Stimulated activated naive B cell treated with anti-CD40 and anti-IgM and Interleukin-4, amounts not matched to agents 10 μg/mL and 1 μg/mL and 100 μg/mL, for 72 hours (primary cell): ENCODE data around the gene HTRA3.
"Not testable (repeated sequence)": the region's sequence is repeated elsewhere in the genome, so short reads cannot be mapped to it uniquely, and the experiment has no call there.

Experiments
- ATAC-seq, 2 donors: fragments of 150-1000 bp; cut with Tn5 transposase; replicated peaks; 2 replicates each; pipeline ENCODE4 v1.10.0; 2021; ENCODE audit warnings: moderate library complexity in 1 of 2
- DNase-seq: peaks from one replicate; pipeline ENCODE4 v3.0.0; 2021
- H3K27ac Mint-ChIP-seq: one replicate; pipeline ENCODE4 v1.8.0; 2022; ENCODE audit warnings: mild to moderate bottlenecking, mixed read lengths
- H3K27me3 Mint-ChIP-seq, 2 donors: one replicate each; pipeline ENCODE4 v1.8.0; 2022; ENCODE audit warnings: mixed read lengths in 2 of 2
- H3K36me3 Mint-ChIP-seq, 2 donors: one replicate each; pipeline ENCODE4 v1.8.0; 2022; ENCODE audit warnings: mixed read lengths in 2 of 2, mild to moderate bottlenecking in 1 of 2
- H3K4me1 Mint-ChIP-seq, 2 donors: one replicate each; pipeline ENCODE4 v1.8.0; 2022; ENCODE audit warnings: mixed read lengths in 2 of 2, mild to moderate bottlenecking in 1 of 2
- H3K4me3 Mint-ChIP-seq, 2 donors: one replicate each; pipeline ENCODE4 v1.8.0; 2022; ENCODE audit warnings: mild to moderate bottlenecking in 2 of 2, mixed read lengths in 2 of 2, moderate library complexity in 1 of 2
- H3K9me3 Mint-ChIP-seq, 2 donors: one replicate each; pipeline ENCODE4 v1.8.0; 2022; ENCODE audit warnings: mixed read lengths in 2 of 2, mild to moderate bottlenecking in 1 of 2

HTRA3 gene

DNA sequence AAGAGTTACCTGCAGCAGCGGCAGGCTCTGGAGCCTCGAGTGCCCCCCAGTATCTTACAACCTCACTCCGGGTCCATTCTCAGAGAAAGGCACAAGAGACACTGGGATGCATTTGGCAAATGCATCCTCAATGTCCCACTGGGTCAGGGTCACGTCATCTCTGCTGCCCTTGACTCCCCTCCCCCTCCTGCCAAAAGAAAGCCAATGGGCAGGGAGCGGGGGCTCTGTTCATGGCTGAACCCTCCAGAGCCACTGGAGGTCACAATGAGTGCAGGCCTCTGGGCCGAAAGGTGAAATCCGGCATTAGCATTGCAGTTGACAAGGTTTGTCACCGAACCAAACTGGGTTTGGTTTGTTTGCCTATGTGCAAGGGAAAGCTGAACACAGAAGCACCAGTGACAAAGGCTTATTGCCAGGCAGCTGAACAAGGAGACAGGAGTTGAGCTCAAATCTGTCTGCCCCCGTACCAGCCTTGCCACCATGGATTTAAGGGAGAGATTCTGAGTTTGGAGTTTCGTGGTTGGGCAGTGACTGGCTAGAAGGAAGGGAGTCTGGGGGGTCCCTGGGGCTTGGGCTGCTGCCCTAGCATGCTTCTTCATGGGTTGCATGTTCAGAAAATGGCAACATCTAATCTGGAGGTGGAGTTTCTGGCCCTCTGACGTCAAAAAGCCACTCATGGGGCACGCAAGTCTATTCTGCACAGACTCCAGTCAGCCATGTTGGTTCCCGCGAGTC is 64.3 kb downstream of the HTRA3 start:
- no peak overlapping the region for H3K4me3 Mint-ChIP-seq
- ATAC-seq (no peak), DNase-seq (no peak)
- H3K27ac Mint-ChIP-seq = no peak overlapping the region
- H3K27me3 Mint-ChIP-seq = peaks cover 0 to 4% of the 10 kb centered on the region in 2 donors
- H3K4me1 Mint-ChIP-seq = no peaks in the 10 kb centered on the region
- H3K36me3 Mint-ChIP-seq = peaks cover 3 to 8% of the 10 kb centered on the region in 2 donors
- peaks cover 24 to 33% of the 10 kb centered on the region in 2 donors for H3K9me3 Mint-ChIP-seq

DNA sequence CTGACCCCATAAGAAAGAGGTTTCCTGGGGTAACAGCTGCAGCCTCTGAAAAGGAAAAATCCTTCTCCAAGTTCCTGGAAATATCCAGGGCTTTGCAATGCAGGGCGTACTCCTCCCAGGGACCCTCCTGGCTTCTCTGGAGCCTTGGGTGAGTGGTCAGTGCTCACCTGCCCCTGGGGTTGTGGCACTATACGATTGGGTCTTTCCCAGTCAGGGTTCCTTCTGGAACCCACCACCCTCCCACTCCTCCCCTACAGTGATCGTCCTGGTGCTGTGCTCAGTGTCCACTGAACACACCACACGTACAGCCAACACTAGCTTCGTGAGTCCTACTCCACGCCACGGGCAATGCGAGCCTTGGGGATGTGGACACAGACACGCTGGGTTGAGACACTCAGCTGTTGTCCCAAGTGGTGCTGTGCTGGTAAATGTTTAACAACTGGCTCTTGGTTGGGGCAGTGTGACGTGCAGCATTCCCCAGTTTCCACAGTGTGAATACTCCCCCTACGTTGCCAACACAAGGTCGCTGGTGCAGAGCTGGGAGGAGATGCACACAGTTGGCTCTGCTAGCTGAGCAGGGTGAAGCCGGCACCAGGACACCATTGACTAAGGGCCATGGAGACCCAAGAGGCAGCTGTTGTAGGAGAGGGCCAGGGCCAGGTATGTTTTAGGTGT is 65.4 kb downstream of the HTRA3 start:
- H3K36me3 Mint-ChIP-seq = peaks cover 3 to 8% of the 10 kb centered on the region in 2 donors
- ATAC-seq = no peak
- peaks cover 0 to 4% of the 10 kb centered on the region in 2 donors for H3K27me3 Mint-ChIP-seq
- no peak for DNase-seq
- H3K4me1 Mint-ChIP-seq = no peaks in the 10 kb centered on the region
- no peak overlapping the region for H3K27ac Mint-ChIP-seq
- peaks cover 26 to 33% of the 10 kb centered on the region in 2 donors for H3K9me3 Mint-ChIP-seq
- no peak overlapping the region for H3K4me3 Mint-ChIP-seq

DNA sequence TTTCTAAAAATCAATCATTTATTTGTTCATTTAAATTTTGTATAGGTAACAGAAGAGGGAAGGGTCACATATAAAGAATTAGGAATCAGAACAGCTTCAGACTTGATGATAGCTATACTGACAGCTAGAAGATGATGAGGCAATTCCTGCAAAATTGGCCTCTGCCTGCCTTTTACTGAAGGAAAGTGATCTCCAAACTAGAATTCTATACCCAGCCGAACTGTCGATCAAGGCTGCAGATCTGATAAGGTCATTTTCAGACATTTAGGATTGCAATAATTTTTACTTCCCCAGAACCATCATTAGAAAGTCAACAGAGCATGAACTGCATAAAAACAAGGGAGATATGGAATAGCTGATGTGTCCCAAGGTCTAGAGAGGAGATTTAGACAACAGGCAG is 66.3 kb downstream of the HTRA3 start:
- peaks cover 0 to 4% of the 10 kb centered on the region in 2 donors for H3K27me3 Mint-ChIP-seq
- H3K9me3 Mint-ChIP-seq = peaks cover 26 to 33% of the 10 kb centered on the region in 2 donors
- DNase-seq (no peak), ATAC-seq (no peak)
- H3K27ac Mint-ChIP-seq = no peak overlapping the region
- H3K4me3 Mint-ChIP-seq = no peak overlapping the region
- H3K36me3 Mint-ChIP-seq = peaks cover 3 to 8% of the 10 kb centered on the region in 2 donors
- H3K4me1 Mint-ChIP-seq = no peaks in the 10 kb centered on the region

DNA sequence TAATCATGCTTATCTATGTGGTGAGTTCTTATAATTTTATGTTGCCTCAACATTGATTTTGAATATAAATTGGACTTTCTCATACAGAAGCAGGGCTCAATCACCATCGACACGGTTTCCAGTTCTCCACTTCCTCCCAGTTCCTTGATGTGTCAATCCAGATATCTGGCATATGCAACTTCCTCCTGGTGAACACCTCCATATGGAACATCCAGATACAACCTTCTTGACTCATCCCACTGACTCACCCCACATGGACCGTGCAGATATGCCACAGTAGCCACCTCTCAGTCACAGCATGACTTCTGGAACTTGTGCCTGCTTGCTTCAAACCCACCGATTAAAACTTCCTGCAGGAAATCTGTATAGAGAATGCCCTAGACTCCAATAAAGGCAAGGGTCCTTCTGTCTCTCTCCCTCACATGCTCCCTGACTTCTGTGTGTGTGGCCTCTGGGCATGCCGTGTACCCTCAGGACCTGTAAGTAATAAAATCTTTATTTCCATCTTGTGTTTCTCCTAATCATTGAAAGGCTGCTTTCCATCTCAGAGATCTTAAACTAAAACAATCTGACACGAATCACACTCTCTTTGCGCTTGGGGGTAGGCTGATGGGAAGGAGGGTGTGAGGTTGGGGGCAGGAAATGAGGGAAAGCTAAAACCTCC is 67.0 kb downstream of the HTRA3 start:
- Mint-ChIP-seq H3K27ac (no peak overlapping the region), H3K9me3 (peaks cover 26 to 32% of the 10 kb centered on the region in 2 donors), H3K4me1 (no peaks in the 10 kb centered on the region), H3K36me3 (peaks cover 3 to 8% of the 10 kb centered on the region in 2 donors), H3K27me3 (peaks cover 0 to 4% of the 10 kb centered on the region in 2 donors), H3K4me3 (no peak overlapping the region)
- DNase-seq = no peak
- no peak for ATAC-seq

DNA sequence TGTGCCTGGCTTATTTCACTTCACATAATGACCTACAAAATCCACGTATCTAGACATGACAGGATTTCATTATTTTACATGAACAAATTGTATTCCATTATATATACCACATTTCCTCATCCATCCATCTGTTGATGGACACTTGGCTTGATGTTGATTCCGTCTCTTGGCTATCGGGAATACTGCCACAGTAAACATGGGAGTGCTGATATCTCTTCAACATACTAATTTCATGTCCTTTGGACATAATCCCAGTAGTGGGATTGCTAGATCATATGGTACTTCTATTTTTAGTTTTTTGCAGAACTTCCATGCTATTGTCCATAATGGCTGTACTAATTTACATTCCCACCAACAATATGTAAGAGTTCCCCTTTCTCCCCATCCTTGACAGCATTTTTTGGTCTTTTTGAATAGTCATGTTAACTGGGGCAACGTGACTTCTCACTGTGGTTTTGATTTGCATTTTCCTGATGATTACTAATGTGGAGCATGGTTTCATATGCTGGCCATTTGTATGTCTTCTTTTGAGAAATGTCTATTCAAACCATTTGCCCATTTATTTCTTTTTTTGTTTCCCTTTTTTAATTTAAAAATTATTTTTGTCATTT is 68.9 kb downstream of the HTRA3 start:
- Mint-ChIP-seq H3K36me3 (peaks cover 3% of the 10 kb centered on the region in 2 donors), H3K27me3 (peaks cover 5% of the 10 kb centered on the region in 2 donors), H3K4me3 (no peak overlapping the region), H3K27ac (no peak overlapping the region), H3K9me3 (peaks cover 19 to 23% of the 10 kb centered on the region in 2 donors), H3K4me1 (no peaks in the 10 kb centered on the region)
- DNase-seq = no peak
- ATAC-seq = no peak

DNA sequence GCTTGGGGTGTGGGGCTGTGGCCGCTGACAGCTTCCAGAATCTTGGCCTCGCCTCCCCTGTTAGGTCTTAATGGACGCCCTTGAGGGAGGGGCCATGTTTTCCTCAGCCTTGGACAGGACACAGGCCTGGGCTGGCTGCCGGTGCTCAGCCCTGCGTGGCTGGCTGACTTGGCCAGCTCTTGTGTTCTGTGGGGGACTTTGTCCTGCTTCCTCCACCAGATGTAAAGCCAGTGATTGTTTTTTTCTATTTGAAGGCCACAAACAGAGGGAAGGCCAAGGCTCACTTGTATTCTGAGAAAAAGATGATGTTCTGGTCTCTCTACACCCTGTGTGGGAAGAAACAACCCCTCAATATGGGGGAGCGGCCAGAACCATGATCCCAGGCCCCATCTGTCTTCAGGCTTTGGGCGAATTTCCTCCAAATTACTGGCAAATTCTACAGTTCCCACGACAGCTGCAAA is 71.3 kb downstream of the HTRA3 start:
- no peak for ATAC-seq
- Mint-ChIP-seq H3K27ac (no peak overlapping the region), H3K9me3 (peaks cover 15 to 16% of the 10 kb centered on the region in 2 donors), H3K4me3 (no peak overlapping the region), H3K4me1 (no peaks in the 10 kb centered on the region), H3K27me3 (peaks cover 5 to 8% of the 10 kb centered on the region in 2 donors), H3K36me3 (no peaks in the 10 kb centered on the region)
- no peak for DNase-seq

DNA sequence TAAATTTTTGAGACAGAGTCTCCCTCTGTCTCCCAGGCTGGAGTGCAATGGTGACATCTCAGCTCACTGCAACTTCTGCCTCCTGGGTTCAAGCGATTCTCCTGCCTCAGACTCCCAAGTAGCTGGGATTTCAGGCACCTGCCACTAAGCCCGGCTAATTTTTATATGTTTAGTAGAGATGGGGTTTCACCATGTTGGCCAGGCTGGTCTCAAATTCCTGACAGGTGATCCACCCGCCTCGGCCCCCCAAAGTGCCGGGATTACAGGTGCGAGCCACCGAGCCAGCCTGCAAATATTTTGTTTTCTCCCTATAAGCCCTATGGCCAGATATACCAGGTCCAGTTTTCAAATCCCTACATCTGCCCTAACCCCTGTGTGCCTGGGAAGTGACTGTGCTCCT is 71.7 kb downstream of the HTRA3 start:
- not testable (repeated sequence) for H3K27ac Mint-ChIP-seq, DNase-seq, H3K27me3 Mint-ChIP-seq, H3K36me3 Mint-ChIP-seq, H3K4me1 Mint-ChIP-seq, ATAC-seq, H3K4me3 Mint-ChIP-seq
- H3K9me3 Mint-ChIP-seq = peaks cover 12% of the 10 kb centered on the region in 2 donors

DNA sequence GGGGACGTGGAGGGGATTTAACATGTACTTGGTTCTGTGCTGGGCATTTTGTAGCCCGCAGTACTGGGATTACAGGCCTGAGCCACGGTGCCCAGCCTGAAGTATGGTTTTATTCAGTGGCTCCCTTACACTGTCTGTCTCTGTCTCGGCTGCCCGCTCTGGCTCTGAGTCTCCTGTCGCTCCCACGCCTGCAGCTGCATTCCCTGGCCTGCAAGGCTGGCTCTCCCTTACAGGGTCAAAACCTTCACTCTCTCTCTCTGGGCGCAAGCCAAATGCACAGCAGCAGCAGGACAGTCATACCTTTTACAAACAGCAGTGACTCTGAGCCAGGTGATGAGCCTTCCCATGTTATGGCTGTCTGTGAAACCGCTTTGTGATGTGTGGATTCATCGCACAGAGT is 72.1 kb downstream of the HTRA3 start:
- Mint-ChIP-seq H3K27me3 (peaks cover 5 to 8% of the 10 kb centered on the region in 2 donors), H3K36me3 (no peaks in the 10 kb centered on the region), H3K9me3 (peaks cover 8 to 9% of the 10 kb centered on the region in 2 donors), H3K27ac (no peak overlapping the region), H3K4me3 (no peak overlapping the region), H3K4me1 (no peaks in the 10 kb centered on the region)
- ATAC-seq (no peak), DNase-seq (no peak)

DNA sequence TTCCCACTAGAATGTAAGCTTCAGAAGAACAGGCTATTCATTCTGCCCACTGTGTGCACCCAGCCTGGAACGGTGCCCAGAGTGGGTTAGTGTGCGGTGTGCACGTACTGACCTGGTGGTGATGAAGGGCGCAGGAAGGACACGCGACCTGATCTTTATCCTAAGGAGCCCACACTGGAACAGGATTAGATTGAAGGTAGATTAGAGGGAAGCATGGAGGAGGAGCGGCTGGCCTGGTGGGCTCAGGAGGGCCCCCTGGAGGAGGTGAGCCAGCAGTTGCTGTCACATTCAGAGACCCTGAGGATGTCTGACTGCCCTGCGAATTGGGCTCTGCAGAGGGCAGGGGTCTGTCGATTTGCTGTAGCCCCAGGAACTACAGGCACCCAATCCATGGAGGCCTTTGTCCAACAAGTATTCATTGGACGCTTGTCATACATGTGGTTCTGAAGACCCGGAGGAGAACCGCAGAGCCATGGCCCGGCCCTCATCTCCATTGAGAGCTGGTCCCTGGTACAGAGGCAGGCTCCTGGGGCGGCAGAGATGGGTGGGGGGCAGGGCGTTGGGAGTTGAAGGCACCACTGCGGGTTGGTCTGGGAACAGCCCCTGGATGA is 73.2 kb downstream of the HTRA3 start:
- no peak overlapping the region for H3K4me3 Mint-ChIP-seq
- H3K27ac Mint-ChIP-seq = no peak overlapping the region
- H3K27me3 Mint-ChIP-seq = peaks cover 5 to 8% of the 10 kb centered on the region in 2 donors
- no peaks in the 10 kb centered on the region for H3K4me1 Mint-ChIP-seq
- DNase-seq (no peak), ATAC-seq (no peak)
- peaks cover 6 to 7% of the 10 kb centered on the region in 2 donors for H3K9me3 Mint-ChIP-seq
- no peaks in the 10 kb centered on the region for H3K36me3 Mint-ChIP-seq

DNA sequence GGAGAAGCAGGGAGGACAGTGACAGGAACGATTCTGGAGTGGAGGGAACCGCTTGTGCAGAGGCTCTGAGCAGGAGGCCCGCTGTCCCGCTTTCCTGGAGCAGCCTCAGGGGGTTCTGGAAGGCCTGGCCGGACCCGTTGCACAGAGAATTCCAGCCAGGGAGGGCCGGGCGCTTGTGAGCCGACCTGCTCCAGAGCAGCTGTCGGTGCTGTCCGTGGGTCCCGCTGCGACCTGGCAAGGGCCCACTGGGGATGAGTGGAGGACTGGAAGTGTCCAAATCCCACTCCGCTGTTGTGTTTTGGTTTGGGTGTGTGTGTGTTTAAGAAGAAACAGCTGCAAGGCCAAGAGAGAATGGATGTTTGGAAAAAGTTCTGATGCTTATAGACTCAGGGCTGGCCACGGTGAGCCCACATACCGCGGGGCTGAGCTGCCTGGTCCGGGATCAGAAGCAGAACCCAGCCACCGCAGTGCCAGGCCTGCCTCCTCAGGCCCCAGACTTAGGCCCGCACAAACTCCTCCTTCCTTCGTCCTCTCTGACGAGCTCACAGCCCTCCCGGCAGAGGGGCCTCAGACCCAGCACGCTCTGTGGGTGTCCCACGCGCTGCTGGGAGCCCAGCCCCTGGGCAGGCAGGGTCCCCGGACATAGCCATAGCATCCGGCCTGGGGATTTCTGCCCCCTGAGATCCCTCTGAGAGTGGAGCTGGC is 73.9 kb downstream of the HTRA3 start:
- no peak for ATAC-seq
- no peaks in the 10 kb centered on the region for H3K4me1 Mint-ChIP-seq
- no peak overlapping the region for H3K27ac Mint-ChIP-seq
- no peak for DNase-seq
- H3K27me3 Mint-ChIP-seq = peaks cover 5 to 8% of the 10 kb centered on the region in 2 donors
- no peaks in the 10 kb centered on the region for H3K36me3 Mint-ChIP-seq
- peaks cover 1 to 4% of the 10 kb centered on the region in 2 donors for H3K9me3 Mint-ChIP-seq
- no peak overlapping the region for H3K4me3 Mint-ChIP-seq

DNA sequence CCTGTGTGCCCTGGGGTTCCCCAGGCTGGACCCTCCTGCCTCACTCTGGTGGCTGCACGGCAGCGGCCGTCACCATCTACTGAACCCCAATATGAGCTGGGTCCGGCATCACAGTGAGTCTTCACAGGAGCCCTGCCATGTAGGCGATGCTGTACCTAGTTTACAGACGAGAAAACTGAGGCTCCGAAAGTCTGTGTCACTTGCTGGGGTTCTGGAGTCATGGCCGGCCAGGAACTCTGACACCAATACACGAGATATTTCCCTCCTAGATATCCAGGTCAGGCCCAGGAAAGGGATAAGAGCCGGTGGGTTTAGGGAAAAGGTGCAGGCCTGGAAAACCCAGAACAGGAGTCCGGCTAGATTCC is 74.4 kb downstream of the HTRA3 start:
- Mint-ChIP-seq H3K9me3 (peaks cover 0 to 2% of the 10 kb centered on the region in 2 donors), H3K27ac (no peak overlapping the region), H3K36me3 (no peaks in the 10 kb centered on the region), H3K4me3 (no peak overlapping the region), H3K27me3 (peaks cover 5 to 8% of the 10 kb centered on the region in 2 donors), H3K4me1 (no peaks in the 10 kb centered on the region)
- no peak for DNase-seq
- no peak for ATAC-seq

DNA sequence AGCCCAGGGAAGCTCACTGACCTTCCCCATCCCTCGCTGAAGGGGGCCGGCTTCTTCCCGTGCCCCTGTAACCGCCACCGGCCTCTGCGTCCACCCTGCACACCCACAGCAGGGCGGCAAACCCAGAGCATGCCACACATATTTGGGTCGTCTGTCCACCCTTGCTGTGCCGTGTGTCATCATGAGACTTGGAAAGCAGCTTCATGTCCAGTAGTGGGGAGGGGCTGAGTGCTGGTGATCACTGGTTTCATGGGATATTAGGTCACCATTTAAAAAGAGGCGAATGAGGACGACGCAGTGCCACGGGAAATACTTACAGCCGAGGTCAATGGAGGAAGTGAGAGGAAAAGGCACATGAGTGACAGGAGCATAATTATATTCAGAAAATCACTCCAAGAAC is 74.8 kb downstream of the HTRA3 start:
- Mint-ChIP-seq H3K4me1 (no peaks in the 10 kb centered on the region), H3K27ac (no peak overlapping the region), H3K9me3 (no peaks in the 10 kb centered on the region), H3K4me3 (no peak overlapping the region), H3K27me3 (peaks cover 5 to 8% of the 10 kb centered on the region in 2 donors), H3K36me3 (no peaks in the 10 kb centered on the region)
- DNase-seq (no peak), ATAC-seq (no peak)

DNA sequence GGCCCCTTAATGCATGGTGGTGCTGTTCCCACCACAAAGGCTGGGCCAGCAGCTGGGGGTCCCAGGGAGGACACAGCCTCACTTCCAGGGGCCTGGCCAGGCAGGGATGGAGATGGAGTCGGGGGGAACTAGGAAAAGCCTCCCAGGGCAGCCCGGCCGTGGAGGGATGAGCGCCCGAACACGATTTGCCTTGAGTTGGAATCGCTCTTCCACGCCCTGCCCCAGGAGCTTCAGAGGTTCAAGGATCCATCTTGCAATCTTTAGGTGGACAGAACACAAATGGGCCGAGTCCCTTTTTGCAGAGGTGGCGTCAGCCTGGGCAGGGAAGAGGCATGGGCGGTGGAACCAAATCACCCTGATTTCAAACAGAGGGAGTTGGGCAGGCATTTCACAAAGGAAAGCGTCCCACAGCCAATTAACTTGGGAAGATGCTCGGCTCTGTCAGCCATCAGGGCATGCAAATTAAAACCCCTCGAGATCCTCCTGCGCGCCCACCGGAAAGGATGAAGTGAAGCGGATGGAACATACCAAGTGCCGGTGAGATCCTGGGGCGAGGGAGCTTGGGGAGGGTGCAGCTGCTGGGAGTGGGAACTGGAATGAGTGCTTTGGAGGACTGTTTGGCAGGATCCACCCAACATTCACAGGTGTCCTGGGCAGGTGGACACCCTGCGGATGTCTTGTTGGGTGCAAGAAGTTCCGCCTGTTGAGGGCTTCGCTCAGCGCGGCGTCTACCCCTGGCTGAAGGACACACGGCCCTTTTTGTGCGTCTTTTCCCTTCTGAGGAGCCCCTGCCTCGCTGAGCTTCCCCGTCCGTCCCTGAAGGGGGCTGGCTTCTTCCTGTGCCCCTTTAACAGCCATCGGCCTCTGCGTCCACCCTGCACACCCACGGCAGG is 75.7 kb downstream of the HTRA3 start:
- H3K36me3 Mint-ChIP-seq = no peaks in the 10 kb centered on the region
- ATAC-seq = no peak
- DNase-seq = no peak
- H3K27ac Mint-ChIP-seq = no peak overlapping the region
- no peaks in the 10 kb centered on the region for H3K9me3 Mint-ChIP-seq
- H3K27me3 Mint-ChIP-seq = peaks cover 5 to 9% of the 10 kb centered on the region in 2 donors
- no peaks in the 10 kb centered on the region for H3K4me1 Mint-ChIP-seq
- no peak overlapping the region for H3K4me3 Mint-ChIP-seq
